C1 segment of cervical spinal cord (tissue), 14 donors: Measurements from ENCODE around the gene FOSL1.

ENCODE experiments used
- DNase-seq, 14 donors: peaks; one replicate each; lab custom pipeline; 2025; lab: John Stamatoyannopoulos, UW

Gene FOSL1

GRCh38 chr11:65882120-65883057 is 17.8 kb downstream of the FOSL1 start:
- no peak for DNase-seq

- no peak for DNase-seq
Measured at GRCh38 chr11:65880844-65881421, 19.3 kb downstream of the FOSL1 start.

GRCh38 chr11:65880027-65880426 is 20.2 kb downstream of the FOSL1 start:
- DNase-seq: no peak

- DNase-seq: no peak
Measured at GRCh38 chr11:65879617-65880016, 20.6 kb downstream of the FOSL1 start, which contains the start of gene CTSW. Gene CTSW (plus strand): TSS chr11:65879837. CDS start chr11:65879855, 18 bp downstream.

- DNase-seq: peak; percentile 29 to 94 (median 81)
Measured at GRCh38 chr11:65873318-65874156, 26.7 kb downstream of the FOSL1 start.

- DNase-seq: peak in 3 of 14 donors; percentile 41 to 65 (median 43)
Measured at GRCh38 chr11:65872586-65873317, 27.4 kb downstream of the FOSL1 start, which contains the start of gene EFEMP2. Gene EFEMP2 (minus strand): TSS chr11:65872800. CDS start chr11:65872354, 446 bp downstream.

GRCh38 chr11:65871811-65872548 is 28.2 kb downstream of the FOSL1 start:
- no peak for DNase-seq

- DNase-seq: no peak
Measured at GRCh38 chr11:65870706-65871681, 29.2 kb downstream of the FOSL1 start.

- no peak for DNase-seq
Measured at GRCh38 chr11:65870307-65870658, 29.9 kb downstream of the FOSL1 start.

GRCh38 chr11:65869643-65870306 is 30.4 kb downstream of the FOSL1 start:
- DNase-seq: no peak

- no peak for DNase-seq
Measured at GRCh38 chr11:65868907-65869306, 31.3 kb downstream of the FOSL1 start.

GRCh38 chr11:65868076-65868667 is 32.0 kb downstream of the FOSL1 start:
- DNase-seq: peak in 3 of 14 donors; percentile 23 to 56 (median 24)

- no peak for DNase-seq
Measured at GRCh38 chr11:65867284-65868071, 32.7 kb downstream of the FOSL1 start.

GRCh38 chr11:65866509-65867283 is 33.5 kb downstream of the FOSL1 start:
- no peak for DNase-seq

- no peak for DNase-seq
Measured at GRCh38 chr11:65865550-65866172, 34.5 kb downstream of the FOSL1 start.
